Fibroblast of upper back skin (primary cell): ENCODE measurements around the gene VTCN1.
A peak's percentile ranks its signal among the peaks of the same experiment; 100 is the strongest.
"Not testable (repeated sequence)": the region's sequence is repeated elsewhere in the genome, so short reads cannot be mapped to it uniquely, and the experiment has no call there.

Source experiments
- DNase-seq: peaks from one replicate; pipeline ENCODE4 v3.0.0-alpha.2; 2013

VTCN1 gene

GRCh38 chr1:117210831-117211261, at the start of gene VTCN1:
VTCN1 (minus strand) TSS chr1:117210927; CDS start chr1:117210855, 72 bp downstream.
- no peak for DNase-seq

- DNase-seq, result no peak
Observed at GRCh38 chr1:117258791-117259190, 48.1 kb upstream of the VTCN1 start.

- not testable (repeated sequence) for DNase-seq
Observed at GRCh38 chr1:117258075-117258474, 47.3 kb upstream of the VTCN1 start.

GRCh38 chr1:117257291-117257690, 46.6 kb upstream of the VTCN1 start:
- no peak for DNase-seq

GRCh38 chr1:117250061-117250606, 39.4 kb upstream of the VTCN1 start:
- peak; percentile 4 for DNase-seq

GRCh38 chr1:117244971-117245370, 34.2 kb upstream of the VTCN1 start:
- no peak for DNase-seq

GRCh38 chr1:117244306-117244705, 33.6 kb upstream of the VTCN1 start:
- DNase-seq, result no peak

- no peak for DNase-seq
Observed at GRCh38 chr1:117241512-117241911, 30.8 kb upstream of the VTCN1 start.

GRCh38 chr1:117240547-117240946, 29.8 kb upstream of the VTCN1 start:
- no peak for DNase-seq

- DNase-seq, result no peak
Observed at GRCh38 chr1:117239467-117239866, 28.7 kb upstream of the VTCN1 start.

GRCh38 chr1:117237726-117238381, 27.1 kb upstream of the VTCN1 start:
- DNase-seq, result peak; percentile 12

GRCh38 chr1:117235863-117236465, 25.2 kb upstream of the VTCN1 start:
- no peak for DNase-seq

GRCh38 chr1:117232531-117232930, 21.8 kb upstream of the VTCN1 start:
- DNase-seq, result no peak

GRCh38 chr1:117231748-117232373, 21.1 kb upstream of the VTCN1 start:
- no peak for DNase-seq

- DNase-seq, result no peak
Observed at GRCh38 chr1:117231312-117231711, 20.6 kb upstream of the VTCN1 start.

GRCh38 chr1:117229217-117229616, 18.5 kb upstream of the VTCN1 start:
- no peak for DNase-seq

- no peak for DNase-seq
Observed at GRCh38 chr1:117225931-117226330, 15.2 kb upstream of the VTCN1 start.

GRCh38 chr1:117216718-117217117, 6.0 kb upstream of the VTCN1 start:
- DNase-seq, result no peak

- DNase-seq, result no peak
Observed at GRCh38 chr1:117215733-117216462, 5.2 kb upstream of the VTCN1 start.

- DNase-seq, result no peak
Observed at GRCh38 chr1:117215019-117215418, 4.3 kb upstream of the VTCN1 start.

- no peak for DNase-seq
Observed at GRCh38 chr1:117213046-117213445, 2.3 kb upstream of the VTCN1 start.

- no peak for DNase-seq
Observed at GRCh38 chr1:117210386-117210785, 341 bp downstream of the VTCN1 start.

- DNase-seq, result no peak
Observed at GRCh38 chr1:117209094-117209493, 1.6 kb downstream of the VTCN1 start.
